GM10248 (cell line): Measurements from ENCODE around the gene CBFA2T3.

Experiments
- CTCF ChIA-PET: fragments of 300-600 bp; sonication (Branson Sonifier 250); formaldehyde crosslinking; extraction: SDS; loops from one replicate; lab custom pipeline; 2021; ENCODE audit warnings: antibody characterized with exemption; lab: Yijun Ruan, JAX
- POLR2A ChIA-PET: fragments of 350-650 bp; sonication (Branson Sonifier 250); formaldehyde crosslinking; extraction: SDS; loops from one replicate; lab custom pipeline; 2020; ENCODE audit warnings: antibody characterized with exemption; lab: Yijun Ruan, JAX
- DNase-seq: peaks from one replicate; pipeline ENCODE4 v3.0.0; 2012; ENCODE audit errors: extremely low spot score
- TF ChIP-seq, protein P1 (sequence below): IDR thresholded peaks from 2 replicates; pipeline ENCODE4 v1.5.1; 2012; ENCODE audit warnings: mild to moderate bottlenecking, low read depth; ENCODE audit errors: extremely low read depth, missing control alignments, control extremely low read depth

CBFA2T3 gene

DNA sequence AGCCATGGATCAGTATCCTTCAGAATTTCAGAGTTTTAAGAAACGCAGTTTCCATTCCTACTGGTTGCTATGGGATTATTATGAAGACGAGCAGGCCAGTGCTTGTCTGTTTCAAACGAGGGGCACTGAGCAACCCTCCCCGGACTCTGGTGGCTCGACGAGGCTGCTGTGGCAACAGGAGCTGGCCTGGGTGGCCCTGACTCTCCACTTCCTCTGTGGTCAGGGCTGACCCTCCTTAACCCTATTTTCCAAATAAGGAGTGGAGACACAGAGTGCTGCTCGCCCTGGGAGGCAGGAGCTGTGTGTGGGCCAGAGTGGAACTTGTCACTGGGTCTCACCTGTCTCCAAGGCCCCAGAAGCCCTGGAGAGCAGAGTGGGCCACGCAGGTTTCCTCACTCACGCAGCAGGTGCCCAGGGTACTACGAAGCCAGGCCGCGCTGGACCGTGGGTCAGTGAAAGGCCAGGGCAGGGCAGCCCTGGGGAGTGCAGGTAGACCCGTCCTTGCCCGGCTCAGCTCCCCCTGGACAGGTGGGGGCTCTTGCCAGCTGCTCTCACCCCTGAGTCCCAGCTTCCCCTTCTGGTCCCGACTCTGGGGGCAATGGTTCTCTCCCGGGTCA lies 123.6 kb downstream of the CBFA2T3 start:
- TF ChIP-seq, protein P1, sequence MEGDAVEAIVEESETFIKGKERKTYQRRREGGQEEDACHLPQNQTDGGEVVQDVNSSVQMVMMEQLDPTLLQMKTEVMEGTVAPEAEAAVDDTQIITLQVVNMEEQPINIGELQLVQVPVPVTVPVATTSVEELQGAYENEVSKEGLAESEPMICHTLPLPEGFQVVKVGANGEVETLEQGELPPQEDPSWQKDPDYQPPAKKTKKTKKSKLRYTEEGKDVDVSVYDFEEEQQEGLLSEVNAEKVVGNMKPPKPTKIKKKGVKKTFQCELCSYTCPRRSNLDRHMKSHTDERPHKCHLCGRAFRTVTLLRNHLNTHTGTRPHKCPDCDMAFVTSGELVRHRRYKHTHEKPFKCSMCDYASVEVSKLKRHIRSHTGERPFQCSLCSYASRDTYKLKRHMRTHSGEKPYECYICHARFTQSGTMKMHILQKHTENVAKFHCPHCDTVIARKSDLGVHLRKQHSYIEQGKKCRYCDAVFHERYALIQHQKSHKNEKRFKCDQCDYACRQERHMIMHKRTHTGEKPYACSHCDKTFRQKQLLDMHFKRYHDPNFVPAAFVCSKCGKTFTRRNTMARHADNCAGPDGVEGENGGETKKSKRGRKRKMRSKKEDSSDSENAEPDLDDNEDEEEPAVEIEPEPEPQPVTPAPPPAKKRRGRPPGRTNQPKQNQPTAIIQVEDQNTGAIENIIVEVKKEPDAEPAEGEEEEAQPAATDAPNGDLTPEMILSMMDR, result no peak
- POLR2A ChIA-PET, result no interaction called here
- no peak for DNase-seq
- CTCF ChIA-PET, result interaction anchor here (1.0 to 1.8 kb wide), 3 partner anchors 12 to 116 kb away, joined by 3 to 4 read pairs (median 3); partner anchors contain the start of gene PABPN1L

DNA sequence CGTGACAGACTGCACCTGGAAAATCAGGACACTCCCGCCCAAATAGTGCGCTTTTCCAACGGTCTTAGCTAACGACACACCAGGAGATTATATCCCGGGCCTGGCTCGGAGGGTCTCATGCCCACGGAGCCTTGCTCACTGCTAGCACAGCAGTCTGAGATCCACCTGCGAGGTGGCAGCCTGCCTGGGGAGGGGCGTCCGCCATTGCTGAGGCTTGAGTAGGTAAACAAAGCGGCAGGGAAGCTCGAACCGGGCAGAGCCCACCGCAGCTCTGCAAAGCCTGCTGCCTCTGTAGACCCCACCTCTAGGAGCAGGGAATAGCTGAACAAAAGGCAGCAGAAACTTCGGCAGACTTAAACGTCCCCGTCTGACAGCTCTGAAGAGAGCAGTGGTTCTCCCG lies 125.4 kb downstream of the CBFA2T3 start:
- CTCF ChIA-PET, result interaction anchor here (0.9 to 2.6 kb wide), 4 partner anchors 12 to 53 kb away, joined by 3 to 8 read pairs (median 4); no protein-coding TSS in a partner anchor
- TF ChIP-seq, protein P1, result no peak
- POLR2A ChIA-PET, result no interaction called here
- DNase-seq, result no peak

DNA sequence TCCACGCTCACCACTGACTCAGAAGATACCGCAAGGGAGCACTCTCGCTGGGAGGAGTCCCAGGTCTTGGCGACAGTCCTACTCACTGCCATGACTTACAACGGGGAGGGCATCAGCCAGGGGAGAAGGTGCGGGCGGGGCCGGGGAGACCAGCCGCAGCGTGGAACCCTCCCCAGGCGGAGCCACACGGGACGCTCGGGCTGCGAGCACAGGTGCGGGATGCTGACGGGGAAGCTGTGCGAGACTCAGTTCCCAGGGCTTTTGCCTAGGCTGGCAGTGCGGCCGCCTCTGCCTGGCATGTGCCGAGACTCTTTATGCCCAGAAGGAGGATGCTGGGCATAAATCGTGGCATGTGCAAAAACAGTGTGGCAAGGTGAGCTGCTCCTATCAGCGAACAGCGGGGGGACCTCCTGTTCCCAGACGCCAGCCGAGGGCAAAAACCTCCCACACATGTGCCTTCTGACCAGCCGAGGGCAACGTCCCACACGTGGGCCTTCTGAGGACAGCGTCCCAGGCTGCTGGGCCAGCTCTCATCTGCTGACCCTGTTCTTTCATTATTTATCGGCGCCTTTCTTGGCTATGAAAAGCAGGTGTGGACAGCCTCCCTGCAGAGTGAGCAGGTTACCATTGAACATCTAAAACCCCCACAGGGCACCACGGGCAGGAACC lies 126.3 kb downstream of the CBFA2T3 start:
- ChIA-PET CTCF (interaction anchor here (1.3 to 2.6 kb wide), 2 partner anchors 11 to 23 kb away, joined by 3 to 8 read pairs; no protein-coding TSS in a partner anchor), POLR2A (no interaction called here)
- TF ChIP-seq, protein P1, result no peak
- DNase-seq, result no peak

DNA sequence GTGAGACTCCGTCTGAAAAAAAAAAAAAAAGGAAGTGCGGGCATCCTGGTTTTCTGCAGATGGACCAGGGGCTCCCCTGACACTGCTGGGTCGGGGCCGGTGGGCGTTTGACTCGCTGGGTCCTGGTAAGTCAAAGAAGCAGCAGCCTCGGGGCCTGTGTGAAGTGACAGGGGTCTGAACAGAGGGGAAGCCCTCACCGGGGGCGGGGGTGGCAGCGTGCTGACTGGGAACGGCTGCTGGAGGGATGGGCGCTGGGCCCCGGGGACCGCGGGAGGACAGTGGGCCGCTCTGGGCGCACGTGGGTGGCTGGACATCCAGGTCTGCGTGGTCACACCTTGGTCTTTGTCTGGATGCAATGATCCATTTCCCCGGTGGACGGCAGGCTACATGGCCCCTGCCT lies 128.4 kb downstream of the CBFA2T3 start:
- no peak for DNase-seq
- ChIA-PET CTCF (interaction anchor here (1.4 to 1.5 kb wide), 2 partner anchors 10 to 31 kb away, joined by 3 to 6 read pairs; no protein-coding TSS in a partner anchor), POLR2A (no interaction called here)
- TF ChIP-seq, protein P1, result no peak

DNA sequence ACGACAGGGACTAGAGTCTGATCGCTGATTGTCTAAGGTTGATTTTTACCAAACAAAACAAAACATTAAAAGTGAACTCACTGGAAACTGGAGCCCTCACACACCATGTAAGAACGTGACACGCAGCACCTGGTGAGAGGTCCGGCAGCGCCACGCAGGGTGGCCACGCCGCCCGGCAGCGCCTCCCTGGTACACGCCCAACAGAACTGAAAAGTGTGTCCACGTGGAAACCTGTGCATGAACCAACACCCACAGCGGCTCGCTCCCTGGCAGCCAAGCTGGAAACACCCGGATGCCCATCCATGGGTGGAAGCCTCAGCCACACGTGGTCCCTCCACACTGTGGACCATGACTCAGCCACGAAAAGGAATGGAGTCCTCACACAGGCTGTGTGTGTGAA lies 129.4 kb downstream of the CBFA2T3 start:
- no peak for DNase-seq
- CTCF ChIA-PET, result no interaction called here
- POLR2A ChIA-PET, result no interaction called here
- TF ChIP-seq, protein P1, result no peak

DNA sequence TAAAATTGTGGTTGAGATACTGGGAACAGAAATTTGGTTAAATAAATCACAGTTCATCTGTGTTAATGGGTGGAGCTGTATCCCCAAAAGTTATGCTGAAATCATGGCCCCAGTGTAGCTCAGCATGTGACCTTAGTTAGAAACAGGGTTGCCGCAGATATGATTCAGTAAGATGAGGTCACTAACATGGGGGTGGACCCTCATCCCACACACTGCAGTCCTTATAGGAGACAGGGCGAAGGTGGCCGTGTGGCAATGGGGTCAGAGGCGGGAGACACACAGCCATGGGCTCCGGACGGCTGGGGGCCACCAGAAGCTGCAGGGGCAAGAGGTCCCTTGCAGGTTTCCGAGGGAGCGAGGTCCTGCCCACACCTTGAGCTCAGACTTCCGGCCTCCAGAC lies 130.9 kb downstream of the CBFA2T3 start:
- no peak for DNase-seq
- TF ChIP-seq, protein P1, result no peak
- CTCF ChIA-PET, result interaction anchor here (1.9 to 2.4 kb wide), 2 partner anchors 11 to 109 kb away, joined by 7 to 8 read pairs; partner anchors contain the start of gene TRAPPC2L
- POLR2A ChIA-PET, result interaction anchor here (0.6 kb wide), 1 partner anchor 399 kb away, joined by 8 read pairs; no protein-coding TSS in a partner anchor
